Breast epithelium (tissue), 3 donors: ENCODE data around the gene DSN1.

Source experiments
- CTCF ChIP-seq, 3 donors: fragments of 450-650 bp; IDR thresholded peaks; one replicate each; pipeline ENCODE4 v1.5.1; 2016 to 2017; ENCODE audit warnings: antibody characterized with exemption in 3 of 3, mild to moderate bottlenecking in 3 of 3, moderate library complexity in 3 of 3
- POLR2A ChIP-seq: fragments of 450-650 bp; IDR thresholded peaks from one replicate; pipeline ENCODE4 v1.6.1; 2016; ENCODE audit warnings: antibody characterized with exemption, mild to moderate bottlenecking, moderate library complexity
- POLR2AphosphoS5 ChIP-seq, 3 donors: sonication (generic); formaldehyde crosslinking; IDR thresholded peaks; one replicate each; pipeline ENCODE4 v1.6.1; 2017; ENCODE audit warnings: antibody characterized with exemption in 3 of 3

DNA sequence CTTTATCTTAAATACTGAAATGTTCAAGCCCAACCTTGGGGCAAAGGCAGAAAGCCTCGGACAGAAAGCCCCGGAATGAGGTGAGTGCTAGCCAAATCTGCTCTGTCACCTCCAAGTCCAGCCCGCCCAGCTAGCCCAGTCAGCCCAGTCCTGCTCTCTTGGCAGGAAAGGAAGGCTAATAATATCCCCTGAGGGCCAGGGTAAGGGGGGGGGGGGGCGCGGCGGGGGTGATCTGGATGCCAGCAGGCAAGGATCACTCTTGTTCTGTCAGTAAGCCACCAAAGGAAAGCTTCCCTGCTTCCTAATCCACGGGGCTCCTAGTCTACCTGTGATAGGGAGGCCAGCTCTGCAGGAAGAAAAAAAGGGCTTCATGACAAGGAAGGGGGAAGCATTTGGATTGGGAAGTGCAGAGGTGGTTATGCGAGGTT lies 28.8 kb downstream of the DSN1 start:
- TF ChIP-seq POLR2AphosphoS5 (IDR thresholded peaks at IDR 0.05), result no peak
- no peak for TF ChIP-seq POLR2A
- TF ChIP-seq CTCF (IDR thresholded peaks at IDR 0.05), result no peak
